Measurements from ENCODE around the gene NXT1.
"Not testable (repeated sequence)": the region's sequence is repeated elsewhere in the genome, so short reads cannot be mapped to it uniquely, and the experiment has no call there.

NXT1 gene

GRCh38 chr20:23350196-23350903, at the start of gene NXT1:
Gene NXT1 (plus strand): TSS chr20:23350791. CDS start chr20:23354042, 3,251 bp downstream.
- peak; percentile 95 for DNase-seq (ENCODE audit: low spot score)

- DNase-seq (ENCODE audit: low spot score) = no peak
Observed at GRCh38 chr20:23301436-23302050, 49.0 kb upstream of the NXT1 start.

- DNase-seq (ENCODE audit: low spot score) = no peak
Observed at GRCh38 chr20:23302386-23302785, 48.2 kb upstream of the NXT1 start.

- no peak for DNase-seq (ENCODE audit: low spot score)
Observed at GRCh38 chr20:23302801-23303200, 47.8 kb upstream of the NXT1 start.

GRCh38 chr20:23303325-23304102, 47.1 kb upstream of the NXT1 start:
- DNase-seq (ENCODE audit: low spot score) = no peak

- DNase-seq (ENCODE audit: low spot score) = no peak
Observed at GRCh38 chr20:23304616-23305015, 46.0 kb upstream of the NXT1 start.

GRCh38 chr20:23305098-23305497, 45.5 kb upstream of the NXT1 start:
- no peak for DNase-seq (ENCODE audit: low spot score)

GRCh38 chr20:23307393-23307792, 43.2 kb upstream of the NXT1 start:
- not testable (repeated sequence) for DNase-seq (ENCODE audit: low spot score)

- DNase-seq (ENCODE audit: low spot score) = no peak
Observed at GRCh38 chr20:23308024-23308423, 42.6 kb upstream of the NXT1 start.

- no peak for DNase-seq (ENCODE audit: low spot score)
Observed at GRCh38 chr20:23308908-23309307, 41.7 kb upstream of the NXT1 start.

GRCh38 chr20:23309781-23310180, 40.8 kb upstream of the NXT1 start:
- DNase-seq (ENCODE audit: low spot score) = no peak

- no peak for DNase-seq (ENCODE audit: low spot score)
Observed at GRCh38 chr20:23311947-23312506, 38.6 kb upstream of the NXT1 start.

- DNase-seq (ENCODE audit: low spot score) = no peak
Observed at GRCh38 chr20:23313271-23313670, 37.3 kb upstream of the NXT1 start.

GRCh38 chr20:23314699-23315098, 35.9 kb upstream of the NXT1 start:
- DNase-seq (ENCODE audit: low spot score) = no peak

GRCh38 chr20:23315099-23315498, 35.5 kb upstream of the NXT1 start:
- DNase-seq (ENCODE audit: low spot score) = no peak

GRCh38 chr20:23316626-23317025, 34.0 kb upstream of the NXT1 start:
- no peak for DNase-seq (ENCODE audit: low spot score)

- DNase-seq (ENCODE audit: low spot score) = no peak
Observed at GRCh38 chr20:23317081-23317480, 33.5 kb upstream of the NXT1 start.

- DNase-seq (ENCODE audit: low spot score) = no peak
Observed at GRCh38 chr20:23318347-23318746, 32.2 kb upstream of the NXT1 start.

GRCh38 chr20:23320317-23320716, 30.3 kb upstream of the NXT1 start:
- peak; percentile 38 for DNase-seq (ENCODE audit: low spot score)

GRCh38 chr20:23325107-23325506, 25.5 kb upstream of the NXT1 start:
- DNase-seq (ENCODE audit: low spot score) = no peak

- DNase-seq (ENCODE audit: low spot score) = no peak
Observed at GRCh38 chr20:23326774-23327173, 23.8 kb upstream of the NXT1 start.

- no peak for DNase-seq (ENCODE audit: low spot score)
Observed at GRCh38 chr20:23327617-23328333, 22.8 kb upstream of the NXT1 start.

Data from HuH-7.5 (cell line).